Measurements from ENCODE around the gene YWHAQ.

- no peak for TF ChIP-seq CTCF (IDR thresholded peaks at IDR 0.05)
- TF ChIP-seq ZFX (IDR thresholded peaks at IDR 0.05; ENCODE audit: borderline replicate concordance) = no peak
Observed at GRCh38 chr2:9675415-9676351, 44.9 kb upstream of the YWHAQ start.

All from 22Rv1 (cell line).